HuH-7 (cell line): Measurements from ENCODE around the gene PANK2.
A peak's percentile ranks its signal among the peaks of the same experiment; 100 is the strongest.
"Not testable (repeated sequence)": the region's sequence is repeated elsewhere in the genome, so short reads cannot be mapped to it uniquely, and the experiment has no call there.

Source experiments
- DNase-seq: peaks from one replicate; pipeline ENCODE4 v3.0.0; 2011; ENCODE audit warnings: low spot score

The PANK2 gene

GRCh38 chr20:3927486-3928291, 38.5 kb downstream of the PANK2 start:
- DNase-seq = no peak

- no peak for DNase-seq
Measured at GRCh38 chr20:3929713-3930060, 40.5 kb downstream of the PANK2 start.

- DNase-seq = no peak
Measured at GRCh38 chr20:3930265-3931206, 41.3 kb downstream of the PANK2 start.

GRCh38 chr20:3931664-3932063, 42.5 kb downstream of the PANK2 start:
- no peak for DNase-seq

GRCh38 chr20:3932277-3932676, 43.1 kb downstream of the PANK2 start:
- no peak for DNase-seq

- DNase-seq = no peak
Measured at GRCh38 chr20:3932681-3933080, 43.5 kb downstream of the PANK2 start.

- no peak for DNase-seq
Measured at GRCh38 chr20:3933218-3933617, 44.0 kb downstream of the PANK2 start.

- no peak for DNase-seq
Measured at GRCh38 chr20:3934624-3935023, 45.4 kb downstream of the PANK2 start.

GRCh38 chr20:3935295-3935955, 46.2 kb downstream of the PANK2 start:
- no peak for DNase-seq

- no peak for DNase-seq
Measured at GRCh38 chr20:3935956-3936340, 46.8 kb downstream of the PANK2 start.

GRCh38 chr20:3937618-3938017, 48.4 kb downstream of the PANK2 start:
- DNase-seq = no peak

- DNase-seq = no peak
Measured at GRCh38 chr20:3940905-3941304, 51.7 kb downstream of the PANK2 start.

GRCh38 chr20:3946666-3947065, 57.5 kb downstream of the PANK2 start:
- DNase-seq = not testable (repeated sequence)

- no peak for DNase-seq
Measured at GRCh38 chr20:3964719-3965118, 75.5 kb downstream of the PANK2 start.

GRCh38 chr20:3966571-3966970, 77.4 kb downstream of the PANK2 start:
- no peak for DNase-seq

- DNase-seq = peak; percentile 33
Measured at GRCh38 chr20:3970016-3970415, 80.8 kb downstream of the PANK2 start.

GRCh38 chr20:3971145-3971544, 82.0 kb downstream of the PANK2 start:
- no peak for DNase-seq

- no peak for DNase-seq
Measured at GRCh38 chr20:3972161-3972560, 83.0 kb downstream of the PANK2 start.

GRCh38 chr20:3972631-3973030, 83.4 kb downstream of the PANK2 start:
- not testable (repeated sequence) for DNase-seq

GRCh38 chr20:3973705-3974104, 84.5 kb downstream of the PANK2 start:
- DNase-seq = no peak

- DNase-seq = no peak
Measured at GRCh38 chr20:3976511-3976910, 87.3 kb downstream of the PANK2 start.
